GM23248 (cell line): ENCODE measurements around the gene SYNE2. TPM values are rescaled to one million over a fixed set of nuclear protein-coding genes. Genes with fewer than 3 reads are reported as not detected.

Experiments
- DNase-seq: peaks from one replicate; pipeline ENCODE4 v3.0.0-alpha.2; 2015
- H2AFZ ChIP-seq: fragments of 200-600 bp; sonication (generic); 2 replicates; pipeline ENCODE4 v1.6.1; 2016; ENCODE audit warnings: antibody characterized with exemption
- H3F3A ChIP-seq: fragments of 200-600 bp; sonication (generic); 2 replicates; pipeline ENCODE4 v1.6.1; 2016; ENCODE audit warnings: mild to moderate bottlenecking, antibody characterized with exemption, mixed run types; ENCODE audit not compliant: insufficient read depth
- H3K27ac ChIP-seq: fragments of 200-600 bp; sonication (generic); 2 replicates; pipeline ENCODE4 v1.5.1; 2016; ENCODE audit warnings: mild to moderate bottlenecking
- H3K27me3 ChIP-seq: fragments of 200-600 bp; sonication (generic); replicated peaks from 2 replicates; pipeline ENCODE4 v1.6.1; 2016; ENCODE audit warnings: mild to moderate bottlenecking; ENCODE audit not compliant: insufficient read depth
- H3K36me3 ChIP-seq: fragments of 200-600 bp; sonication (generic); 2 replicates; pipeline ENCODE4 v1.6.1; 2016; ENCODE audit warnings: low read depth, mild to moderate bottlenecking
- H3K4me1 ChIP-seq: fragments of 200-600 bp; sonication (generic); 2 replicates; pipeline ENCODE4 v1.6.1; 2016; ENCODE audit warnings: mild to moderate bottlenecking; ENCODE audit not compliant: insufficient read depth
- H3K4me2 ChIP-seq: fragments of 200-600 bp; sonication (generic); one replicate; pipeline ENCODE4 v1.6.1; 2016; ENCODE audit warnings: mild to moderate bottlenecking; ENCODE audit not compliant: unreplicated experiment
- H3K4me3 ChIP-seq: fragments of 200-600 bp; sonication (generic); 2 replicates; pipeline ENCODE4 v1.5.1; 2016; ENCODE audit warnings: mild to moderate bottlenecking
- H3K79me2 ChIP-seq: fragments of 200-600 bp; sonication (generic); 2 replicates; pipeline ENCODE4 v1.6.1; 2016; ENCODE audit warnings: mild to moderate bottlenecking; ENCODE audit not compliant: insufficient read depth
- H3K9ac ChIP-seq: fragments of 200-600 bp; sonication (generic); 2 replicates; pipeline ENCODE4 v1.6.1; 2016; ENCODE audit warnings: mild to moderate bottlenecking
- H3K9me2 ChIP-seq: fragments of 200-600 bp; sonication (generic); 2 replicates; pipeline ENCODE4 v1.6.1; 2016; ENCODE audit warnings: mixed run types, mild to moderate bottlenecking, moderate library complexity; ENCODE audit not compliant: insufficient read depth
- H3K9me3 ChIP-seq: fragments of 200-600 bp; sonication (generic); one replicate; pipeline ENCODE4 v1.6.1; 2017; ENCODE audit warnings: low read depth
- H4K20me1 ChIP-seq: fragments of 200-600 bp; sonication (generic); 2 replicates; pipeline ENCODE4 v1.6.0; 2016; ENCODE audit not compliant: insufficient read depth
- EZH2 ChIP-seq: fragments of 200-600 bp; sonication (generic); IDR thresholded peaks from 2 replicates; pipeline ENCODE4 v1.6.1; 2018; ENCODE audit warnings: antibody characterized with exemption, mild to moderate bottlenecking; ENCODE audit not compliant: insufficient read depth, poor library complexity, severe bottlenecking
- EZH2phosphoT487 ChIP-seq: fragments of 200-600 bp; sonication (generic); IDR thresholded peaks from 2 replicates; pipeline ENCODE4 v1.6.1; 2018; ENCODE audit warnings: antibody characterized with exemption, moderate library complexity, mild to moderate bottlenecking, low read depth; ENCODE audit not compliant: insufficient read depth
- WGBS, 2 experiments: methylation state at CpG; one replicate each; pipeline ENCODE4 v1.1.6; 2015 to 2017; ENCODE audit warnings: low lambda C conversion rate in 2 of 2, low coverage in 1 of 2; ENCODE audit errors: missing lambda C conversion rate in 2 of 2; 5-methylcytosine and 5-hydroxymethylcytosine counted together
- in situ Hi-C: fragments of 300-500 bp; cut with MboI; formaldehyde crosslinking; loops from 2 replicates; pipeline ENCODE4 v1.15.0; 2020
- polyA plus RNA-seq: library from polyadenylated mRNA; unstranded; fragments of >200 nt; fragmentation: Nextera tagmentation; extraction: Ambion mirVana; gene quantifications from 2 replicates; pipeline ENCODE4 v1.2.1, GENCODE V29; 2016
- total RNA-seq: library from RNA; depleted of rRNA; stranded (reverse); fragments of >200 nt; shearing (Covaris generic); gene quantifications from 2 replicates; pipeline ENCODE4 v1.2.3, GENCODE V29; 2014

The SYNE2 gene
- total and polyA plus RNA-seq, 2 experiments from 2014 or later = 2.8 to 4.4 TPM

DNA sequence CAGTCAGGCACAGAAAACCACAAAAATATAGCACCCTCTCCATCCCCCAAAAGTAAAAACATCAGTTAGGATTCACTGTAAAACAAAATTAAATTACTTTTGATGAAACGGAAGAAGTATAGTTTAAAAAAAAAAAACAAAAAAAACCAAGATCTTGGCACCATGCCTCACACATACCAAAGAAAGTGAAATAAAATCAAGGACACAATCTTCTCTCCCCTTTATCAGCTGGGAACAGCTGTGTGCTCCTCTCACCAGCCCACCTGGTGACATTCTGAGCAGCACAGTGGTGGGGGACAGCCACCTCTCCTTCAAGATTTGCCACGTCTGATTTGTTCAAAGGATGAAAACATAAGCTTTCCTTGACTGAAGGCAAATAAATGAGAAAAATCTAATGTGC, 385.8 kb downstream of the SYNE2 start:
- no peaks in the 10 kb centered on the region for H3F3A ChIP-seq
- no peak for DNase-seq
- H3K4me3 ChIP-seq = no peak overlapping the region
- 46 to 59% methylated on average over 2 of the region's 2 CpGs for WGBS, 2 experiments
- in situ Hi-C loops = no loop called here
- no peak overlapping the region for H3K4me2 ChIP-seq
- H3K36me3 ChIP-seq = no peaks in the 10 kb centered on the region
- no peaks in the 10 kb centered on the region for H3K9me2 ChIP-seq
- no peak for TF ChIP-seq EZH2phosphoT487
- no peak for TF ChIP-seq EZH2
- no peak overlapping the region for H3K27ac ChIP-seq
- H3K79me2 ChIP-seq = no peaks in the 10 kb centered on the region
- H4K20me1 ChIP-seq = no peaks in the 10 kb centered on the region
- H3K4me1 ChIP-seq = no peaks in the 10 kb centered on the region
- H3K9me3 ChIP-seq = no peaks in the 10 kb centered on the region
- H2AFZ ChIP-seq = no peak overlapping the region
- peaks cover 14% of the 10 kb centered on the region; the same call in 1 of the 2 replicates for H3K27me3 ChIP-seq
- no peak overlapping the region for H3K9ac ChIP-seq

DNA sequence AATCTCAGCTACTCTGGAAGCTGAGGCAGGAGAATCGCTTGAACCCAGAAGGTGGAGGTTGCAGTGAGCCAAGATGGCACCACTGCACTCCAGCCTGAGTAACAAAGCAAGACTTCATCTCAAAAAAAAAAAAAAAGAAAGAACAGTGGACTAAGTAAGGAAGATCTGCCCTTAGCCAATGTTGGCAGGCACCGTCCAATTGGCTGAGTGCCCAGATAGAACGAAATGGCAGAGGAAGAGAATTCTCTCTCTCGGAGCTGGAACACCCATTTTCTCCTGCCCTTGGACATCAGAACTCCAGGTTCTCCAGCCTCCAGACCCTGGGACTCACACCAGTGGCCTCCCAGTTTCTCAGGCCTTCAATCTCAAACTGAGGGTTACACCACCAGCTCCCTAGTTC, 391.5 kb downstream of the SYNE2 start:
- no peak overlapping the region for H3K4me3 ChIP-seq
- no peaks in the 10 kb centered on the region for H3K4me1 ChIP-seq
- H4K20me1 ChIP-seq = no peaks in the 10 kb centered on the region
- H3F3A ChIP-seq = no peaks in the 10 kb centered on the region
- TF ChIP-seq EZH2phosphoT487 = no peak
- no peak for TF ChIP-seq EZH2
- no peak overlapping the region for H3K4me2 ChIP-seq
- in situ Hi-C loops = no loop called here
- H3K9me3 ChIP-seq = no peaks in the 10 kb centered on the region
- H3K27ac ChIP-seq = no peak overlapping the region
- H2AFZ ChIP-seq = no peak overlapping the region
- WGBS, 2 experiments = 18 to 28% methylated on average over 4 of the region's 4 CpGs
- H3K79me2 ChIP-seq = no peaks in the 10 kb centered on the region
- no peak overlapping the region for H3K9ac ChIP-seq
- no peaks in the 10 kb centered on the region for H3K9me2 ChIP-seq
- DNase-seq = no peak
- H3K27me3 ChIP-seq = peaks cover 8% of the 10 kb centered on the region; the same call in 1 of the 2 replicates
- H3K36me3 ChIP-seq = no peaks in the 10 kb centered on the region

DNA sequence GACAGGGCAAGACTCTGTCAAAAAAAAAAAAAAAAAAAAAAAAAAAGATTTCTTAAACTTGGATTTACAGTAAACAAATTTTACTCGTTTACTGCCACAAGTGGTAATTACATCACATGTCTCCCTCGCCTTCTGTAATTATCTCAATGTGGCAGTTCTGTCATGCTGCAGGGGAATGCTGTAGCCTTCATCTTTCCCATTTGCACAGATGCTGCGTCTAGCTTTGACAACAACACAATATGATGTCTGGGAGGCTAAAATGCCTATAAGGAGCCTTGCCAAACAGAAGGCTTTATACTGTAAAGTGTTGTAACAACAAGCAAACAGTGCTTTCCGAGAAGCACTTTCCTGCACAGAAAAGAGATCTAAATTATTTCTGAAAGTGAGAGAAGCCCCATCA, 392.7 kb downstream of the SYNE2 start:
- no peak overlapping the region for H2AFZ ChIP-seq
- no peaks in the 10 kb centered on the region for H3K4me1 ChIP-seq
- H3K36me3 ChIP-seq = no peaks in the 10 kb centered on the region
- 49 to 50% methylated on average over 4 of the region's 4 CpGs for WGBS, 2 experiments
- H3K4me3 ChIP-seq = no peak overlapping the region
- no peak overlapping the region for H3K9ac ChIP-seq
- no peaks in the 10 kb centered on the region for H4K20me1 ChIP-seq
- no peak overlapping the region for H3K27ac ChIP-seq
- in situ Hi-C loops = no loop called here
- H3K9me2 ChIP-seq = no peaks in the 10 kb centered on the region
- H3F3A ChIP-seq = no peaks in the 10 kb centered on the region
- DNase-seq = no peak
- no peaks in the 10 kb centered on the region for H3K9me3 ChIP-seq
- peaks cover 10% of the 10 kb centered on the region; the same call in 1 of the 2 replicates for H3K27me3 ChIP-seq
- no peaks in the 10 kb centered on the region for H3K79me2 ChIP-seq
- H3K4me2 ChIP-seq = no peak overlapping the region
- TF ChIP-seq EZH2 (no peak), EZH2phosphoT487 (no peak)

DNA sequence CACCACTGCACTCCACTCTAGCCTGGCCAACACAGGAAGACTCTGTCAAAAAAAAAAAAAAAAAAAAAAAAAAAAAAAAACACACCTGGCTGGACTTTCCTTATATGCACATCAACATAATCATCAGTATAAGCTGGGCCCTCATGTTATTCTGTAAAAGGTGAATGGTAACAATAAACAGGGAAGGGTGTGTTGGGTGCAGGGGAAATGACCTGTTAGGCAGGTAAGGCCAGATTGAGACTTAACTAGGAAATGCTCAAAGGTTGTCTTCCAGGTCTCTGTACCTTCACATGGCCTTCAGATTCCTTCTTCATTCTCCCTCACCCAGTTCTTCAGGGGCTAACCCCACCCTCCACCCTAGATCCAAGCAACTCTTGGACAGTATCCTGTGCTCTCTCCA, 393.9 kb downstream of the SYNE2 start:
- Histone ChIP-seq H3K9me3 (no peaks in the 10 kb centered on the region), H3K4me3 (no peak overlapping the region), H3K36me3 (no peaks in the 10 kb centered on the region), H3K27ac (no peak overlapping the region), H3F3A (no peaks in the 10 kb centered on the region), H3K9me2 (no peaks in the 10 kb centered on the region), H2AFZ (no peak overlapping the region), H3K79me2 (no peaks in the 10 kb centered on the region), H3K4me2 (no peak overlapping the region), H4K20me1 (no peaks in the 10 kb centered on the region), H3K4me1 (no peaks in the 10 kb centered on the region), H3K27me3 (peaks cover 6% of the 10 kb centered on the region; the same call in 1 of the 2 replicates), H3K9ac (no peak overlapping the region)
- in situ Hi-C loops = no loop called here
- DNase-seq = no peak
- no peak for TF ChIP-seq EZH2phosphoT487

DNA sequence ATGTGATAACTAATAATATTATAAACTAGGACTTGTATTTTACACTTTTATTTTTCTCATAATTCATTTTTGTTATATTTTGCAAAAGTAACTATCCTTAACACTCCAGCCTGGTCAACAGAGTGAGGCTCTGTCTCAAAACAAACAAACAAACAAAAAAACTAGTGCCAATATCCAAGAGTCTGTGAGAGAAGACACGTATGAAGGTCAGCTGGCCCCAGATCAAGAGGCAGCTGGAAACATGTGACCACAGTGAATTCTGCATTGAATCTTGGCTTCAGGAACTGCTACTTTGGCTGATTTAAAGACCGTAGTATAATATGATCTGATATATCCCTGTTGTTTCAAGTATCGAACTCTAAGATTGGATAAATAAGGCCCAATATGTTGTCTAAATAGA, 394.4 kb downstream of the SYNE2 start:
- Histone ChIP-seq H3K79me2 (no peaks in the 10 kb centered on the region), H3K9ac (no peak overlapping the region), H2AFZ (no peak overlapping the region), H3K4me1 (no peaks in the 10 kb centered on the region), H3K9me3 (no peaks in the 10 kb centered on the region), H3K27ac (no peak overlapping the region), H3K4me3 (no peak overlapping the region), H4K20me1 (no peaks in the 10 kb centered on the region), H3F3A (no peaks in the 10 kb centered on the region), H3K27me3 (0 out of 2 replicates have a peak, but pooled peaks cover 4% of the 10 kb centered on the region), H3K36me3 (no peaks in the 10 kb centered on the region), H3K4me2 (no peak overlapping the region), H3K9me2 (no peaks in the 10 kb centered on the region)
- TF ChIP-seq EZH2phosphoT487 = no peak
- no peak for TF ChIP-seq EZH2
- DNase-seq = no peak
- WGBS, 2 experiments = 74 to 84% methylated on average over 3 of the region's 3 CpGs
- in situ Hi-C loops = no loop called here
